SK-N-SH (cell line): ENCODE data around the gene THSD4.

Experiments
- CTCF ChIP-seq: fragments of 200-600 bp; sonication (generic); IDR thresholded peaks from 2 replicates; pipeline ENCODE4 v1.6.1; 2017; ENCODE audit warnings: antibody characterized with exemption, mild to moderate bottlenecking, moderate library complexity
- EP300 ChIP-seq, 2 experiments: IDR thresholded peaks; 2 replicates each; pipeline versions ENCODE4 v1.4.0 to v1.6.1; 2012; ENCODE audit warnings: borderline replicate concordance in 1 of 2, low read depth in 1 of 2, low read length in 1 of 2
- EZH2phosphoT487 ChIP-seq: fragments of 200-600 bp; sonication (generic); IDR thresholded peaks from 2 replicates; pipeline ENCODE4 v1.6.1; 2017; ENCODE audit warnings: low read depth, mixed run types, mild to moderate bottlenecking, antibody characterized with exemption, moderate library complexity, borderline replicate concordance
- FOXJ3 ChIP-seq: sonication (generic); formaldehyde crosslinking; IDR thresholded peaks from 2 replicates; pipeline ENCODE4 v1.5.1; 2020; ENCODE audit warnings: mild to moderate bottlenecking, missing genetic modification reagents
- NRF1 ChIP-seq: IDR thresholded peaks from 2 replicates; pipeline ENCODE4 v1.6.1; 2012; ENCODE audit warnings: low read depth, mild to moderate bottlenecking, low read length
- POLR2AphosphoS5 ChIP-seq: IDR thresholded peaks from 2 replicates; pipeline ENCODE4 v1.6.1; 2012; ENCODE audit warnings: low read depth, low read length
- RAD21 ChIP-seq: IDR thresholded peaks from 2 replicates; pipeline ENCODE4 v1.6.1; 2012; ENCODE audit warnings: mild to moderate bottlenecking, low read length
- RCOR1 ChIP-seq: fragments of 150-350 bp; IDR thresholded peaks from 2 replicates; pipeline ENCODE4 v1.6.1; 2017; ENCODE audit warnings: antibody characterized with exemption, low read length
- REST ChIP-seq: IDR thresholded peaks from 2 replicates; pipeline ENCODE4 v1.6.1; 2012; ENCODE audit warnings: mild to moderate bottlenecking, low read depth, low read length, moderate library complexity
- RFX5 ChIP-seq: IDR thresholded peaks from 2 replicates; pipeline ENCODE4 v1.6.1; 2012; ENCODE audit warnings: mild to moderate bottlenecking, improper control_type of control experiment, low read length
- SIN3A ChIP-seq: IDR thresholded peaks from 2 replicates; pipeline ENCODE4 v1.6.1; 2012; ENCODE audit warnings: low read depth, mild to moderate bottlenecking, low read length, moderate library complexity, borderline replicate concordance
- TAF1 ChIP-seq: IDR thresholded peaks from 2 replicates; pipeline ENCODE4 v1.6.1; 2012; ENCODE audit warnings: low read depth, mild to moderate bottlenecking, low read length, moderate library complexity, borderline replicate concordance

GRCh38 chr15:71596672-71597071, 481.4 kb downstream of the THSD4 start:
- TF ChIP-seq CTCF (no peak), REST (no peak), EP300 (IDR thresholded peaks at IDR 0.05; ENCODE audit: borderline replicate concordance in 1 of 2, low read depth in 1 of 2, low read length in 1 of 2) (no peak), TAF1 (no peak), EZH2phosphoT487 (no peak), NRF1 (no peak), RAD21 (no peak), POLR2AphosphoS5 (no peak), FOXJ3 (CRISPR knock-in tag) (no peak), RCOR1 (no peak), RFX5 (no peak), SIN3A (no peak)
